ENCODE measurements around the gene ZNF683. TPM values are rescaled to one million over a fixed set of nuclear protein-coding genes. Genes with fewer than 3 reads are reported as not detected.
A peak's percentile ranks its signal among the peaks of the same experiment; 100 is the strongest.
"Not testable (repeated sequence)": the region's sequence is repeated elsewhere in the genome, so short reads cannot be mapped to it uniquely, and the experiment has no call there.

ZNF683 gene
- total and polyA plus RNA-seq, 2 of the 4 experiments (the other 2 are of a cell fraction) = not detected

- in situ Hi-C loops (cut with MboI; ENCODE audit: low sequenced_read_pairs) = no loop called here
- 2% methylated on average over 18 of the region's 41 CpGs; no CpG with 5 or more reads in 1 of the 2 experiments for WGBS, 2 experiments (ENCODE audit: extremely low coverage in 2 of 2, insufficient read length in 1 of 2)
- H3K23ac ChIP-seq (ENCODE audit: low read depth, low read length) = 0 out of 2 replicates have a peak overlapping the region, but pooled peaks have one; percentile 11
- no peak overlapping the region for H2BK5ac ChIP-seq (ENCODE audit: low read depth, low read length, poor library complexity, severe bottlenecking)
- H3K14ac ChIP-seq (replicated peaks; ENCODE audit: low read depth, low read length) = no peak overlapping the region
- TF ChIP-seq CTCF (conservative IDR thresholded peaks at IDR 0.05; ENCODE audit: low read depth, low read length) (no peak), CEBPB (IDR thresholded peaks at IDR 0.05; ENCODE audit: low read depth, low read length) (peak; percentile 79)
- CTCF ChIA-PET = no interaction called here
- H2AK5ac ChIP-seq (ENCODE audit: low read depth, low read length) = no peak overlapping the region
- H2BK120ac ChIP-seq (ENCODE audit: low read depth, low read length) = no peak overlapping the region
- peak overlapping the region; percentile 72 for H3K4me3 ChIP-seq (ENCODE audit: insufficient read depth, low read depth, low read length)
- H4K20me1 ChIP-seq (ENCODE audit: insufficient read depth, low read length) = no peaks in the 10 kb centered on the region
- H3K27me3 ChIP-seq (ENCODE audit: control insufficient read depth, insufficient read depth, low read length) = peaks cover 41% of the 10 kb centered on the region
- H3K4ac ChIP-seq (ENCODE audit: low read depth, low read length) = no peak overlapping the region
- H3K56ac ChIP-seq (ENCODE audit: extremely low read depth, insufficient read depth, low read length) = no peak overlapping the region
- no peak overlapping the region for H3K18ac ChIP-seq (ENCODE audit: low read depth, low read length)
- H3K4me2 ChIP-seq (ENCODE audit: low read depth, low read length) = peak overlapping the region; percentile 99
- H2BK15ac ChIP-seq (ENCODE audit: low read depth, low read length) = no peak overlapping the region
- peak overlapping the region; percentile 60; the same call in 1 of the 2 replicates for H3K9ac ChIP-seq (ENCODE audit: low read depth, low read length)
- no peaks in the 10 kb centered on the region for H3K9me3 ChIP-seq (ENCODE audit: control insufficient read depth, insufficient read depth, low read length)
- peaks cover 4% of the 10 kb centered on the region; the same call in 1 of the 2 replicates for H3K4me1 ChIP-seq (ENCODE audit: control insufficient read depth, insufficient read depth, low read length)
- no TSS peak for BruUV-seq (replicated peaks)
- DNase-seq (no peak), ATAC-seq (ENCODE audit: low read depth) (peak; percentile 77)
- no peak overlapping the region for H2AK9ac ChIP-seq (replicated peaks; ENCODE audit: low read depth, low read length, poor library complexity)
- no peak overlapping the region for H4K5ac ChIP-seq (ENCODE audit: low read depth, low read length)
- intact Hi-C loops (cut with micrococcal nuclease) = no loop called here
- POLR2A ChIA-PET (ENCODE audit: unreplicated experiment) = no interaction called here
- H2AFZ ChIP-seq (replicated peaks; ENCODE audit: low read length, poor library complexity) = peak overlapping the region; percentile 90
- H3K27ac ChIP-seq (ENCODE audit: insufficient read depth, low read length) = no peak overlapping the region
- no peaks in the 10 kb centered on the region for H3K79me1 ChIP-seq (ENCODE audit: low read depth in 1 of 2, low read length in 2 of 2)
- H4K8ac ChIP-seq (ENCODE audit: low read depth in 2 of 2, low read length in 2 of 2) = no peak overlapping the region
- no peaks in the 10 kb centered on the region for H3K9me1 ChIP-seq (ENCODE audit: insufficient read depth, low read length)
- no peaks in the 10 kb centered on the region for H3K36me3 ChIP-seq (ENCODE audit: control insufficient read depth, insufficient read depth, low read length)
- no peak overlapping the region for H4K91ac ChIP-seq (ENCODE audit: insufficient read depth, low read depth, low read length)
- H2BK20ac ChIP-seq (ENCODE audit: low read depth, low read length) = no peak overlapping the region
- dilution Hi-C loops (cut with HindIII; ENCODE audit: low sequenced_read_pairs, unreplicated experiment) = no loop called here
Observed at GRCh38 chr1:26335774-26336476, 36.6 kb downstream of the ZNF683 start.

- H2BK120ac ChIP-seq (ENCODE audit: low read depth, low read length); H4K8ac ChIP-seq (ENCODE audit: low read depth in 2 of 2, low read length in 2 of 2); H2AK9ac ChIP-seq (replicated peaks; ENCODE audit: low read depth, low read length, poor library complexity); H3K4me2 ChIP-seq (ENCODE audit: low read depth, low read length); H2AFZ ChIP-seq (replicated peaks; ENCODE audit: low read length, poor library complexity); H3K9ac ChIP-seq (ENCODE audit: low read depth, low read length); H3K9me3 ChIP-seq (ENCODE audit: control insufficient read depth, insufficient read depth, low read length); H3K36me3 ChIP-seq (ENCODE audit: control insufficient read depth, insufficient read depth, low read length); H3K27ac ChIP-seq (ENCODE audit: insufficient read depth, low read length); H3K14ac ChIP-seq (replicated peaks; ENCODE audit: low read depth, low read length); H3K4me3 ChIP-seq (ENCODE audit: insufficient read depth, low read depth, low read length); H2AK5ac ChIP-seq (ENCODE audit: low read depth, low read length); H2BK15ac ChIP-seq (ENCODE audit: low read depth, low read length); H3K4ac ChIP-seq (ENCODE audit: low read depth, low read length); H4K91ac ChIP-seq (ENCODE audit: insufficient read depth, low read depth, low read length); H3K18ac ChIP-seq (ENCODE audit: low read depth, low read length); H4K20me1 ChIP-seq (ENCODE audit: insufficient read depth, low read length); intact Hi-C loops (cut with micrococcal nuclease); H3K79me1 ChIP-seq (ENCODE audit: low read depth in 1 of 2, low read length in 2 of 2); POLR2A ChIA-PET (ENCODE audit: unreplicated experiment); H2BK20ac ChIP-seq (ENCODE audit: low read depth, low read length); BruUV-seq (replicated peaks); DNase-seq; ATAC-seq (ENCODE audit: low read depth); H3K9me1 ChIP-seq (ENCODE audit: insufficient read depth, low read length); in situ Hi-C loops (cut with MboI; ENCODE audit: low sequenced_read_pairs); H3K4me1 ChIP-seq (ENCODE audit: control insufficient read depth, insufficient read depth, low read length); H3K56ac ChIP-seq (ENCODE audit: extremely low read depth, insufficient read depth, low read length); H3K23ac ChIP-seq (ENCODE audit: low read depth, low read length); H4K5ac ChIP-seq (ENCODE audit: low read depth, low read length); H2BK5ac ChIP-seq (ENCODE audit: low read depth, low read length, poor library complexity, severe bottlenecking); dilution Hi-C loops (cut with HindIII; ENCODE audit: low sequenced_read_pairs, unreplicated experiment): not testable (repeated sequence)
- no CpG with 5 or more reads among the region's 8 CpGs for WGBS, 2 experiments (ENCODE audit: extremely low coverage in 2 of 2, insufficient read length in 1 of 2)
- H3K27me3 ChIP-seq (ENCODE audit: control insufficient read depth, insufficient read depth, low read length) = peaks cover 37% of the 10 kb centered on the region
- CTCF ChIA-PET = interaction anchor here (0.7 kb wide), 2 partner anchors 67 to 710 kb away, joined by 3 to 5 read pairs; no protein-coding TSS in a partner anchor
Observed at GRCh38 chr1:26333312-26333711, 39.2 kb downstream of the ZNF683 start.
